Raji (cell line): ENCODE measurements around the gene ZNF587.

Experiments
- POLR2A ChIP-seq: IDR thresholded peaks from 2 replicates; pipeline ENCODE4 v1.6.1; 2011; ENCODE audit warnings: low read depth, low read length, control low read depth; ENCODE audit not compliant: insufficient read depth

The ZNF587 gene

GRCh38 chr19:57905258-57905657 is 55.6 kb downstream of the ZNF587 start:
- TF ChIP-seq POLR2A: no peak

- TF ChIP-seq POLR2A: no peak
These were observed 57.7 kb downstream of the ZNF587 start for GRCh38 chr19:57907394-57907793.

GRCh38 chr19:57914531-57914930 is 64.9 kb downstream of the ZNF587 start:
- TF ChIP-seq POLR2A: no peak
